ENCODE measurements around the gene USP35.

USP35 gene

GRCh38 chr11:78212586-78213371 lies 24.1 kb downstream of the USP35 start:
- TF ChIP-seq TAF1 (IDR thresholded peaks at IDR 0.05; ENCODE audit: low read depth) (no peak), NFIC (IDR thresholded peaks at IDR 0.05) (no peak), TEAD4 (IDR thresholded peaks at IDR 0.05) (no peak), ZBTB7A (IDR thresholded peaks at IDR 0.05; ENCODE audit: low read depth) (no peak), CEBPB (IDR thresholded peaks at IDR 0.05) (no peak)

GRCh38 chr11:78213526-78214330 lies 25.0 kb downstream of the USP35 start:
- TF ChIP-seq CEBPB (IDR thresholded peaks at IDR 0.05), result no peak
- no peak for TF ChIP-seq USF1 (IDR thresholded peaks at IDR 0.05)
- no peak for TF ChIP-seq FOXM1 (IDR thresholded peaks at IDR 0.05; ENCODE audit: borderline replicate concordance, low read depth)
- TF ChIP-seq RAD21 (IDR thresholded peaks at IDR 0.05; ENCODE audit: low read depth), result no peak
- TF ChIP-seq EGR1 (IDR thresholded peaks at IDR 0.05), result no peak
- no peak for TF ChIP-seq TAF1 (IDR thresholded peaks at IDR 0.05; ENCODE audit: low read depth)
- TF ChIP-seq CREB1 (IDR thresholded peaks at IDR 0.05; ENCODE audit: low read depth), result no peak
- TF ChIP-seq TCF12 (IDR thresholded peaks at IDR 0.05; ENCODE audit: low read depth), result no peak
- no peak for TF ChIP-seq YY1 (IDR thresholded peaks at IDR 0.05; ENCODE audit: low read depth)

- TF ChIP-seq NFIC (IDR thresholded peaks at IDR 0.05) (no peak), USF1 (IDR thresholded peaks at IDR 0.05) (no peak), ZBTB7A (IDR thresholded peaks at IDR 0.05; ENCODE audit: low read depth) (no peak), CEBPB (IDR thresholded peaks at IDR 0.05) (no peak), REST (IDR thresholded peaks at IDR 0.05; ENCODE audit: low read depth) (no peak), TCF12 (IDR thresholded peaks at IDR 0.05; ENCODE audit: low read depth) (no peak), YY1 (IDR thresholded peaks at IDR 0.05; ENCODE audit: low read depth) (no peak), CREB1 (IDR thresholded peaks at IDR 0.05; ENCODE audit: low read depth) (no peak), TAF1 (IDR thresholded peaks at IDR 0.05; ENCODE audit: low read depth) (no peak), EGR1 (IDR thresholded peaks at IDR 0.05) (no peak), TEAD4 (IDR thresholded peaks at IDR 0.05) (no peak)
Measured at GRCh38 chr11:78214331-78215194, 25.8 kb downstream of the USP35 start.

GRCh38 chr11:78216021-78216420 lies 27.3 kb downstream of the USP35 start:
- no peak for TF ChIP-seq TCF12 (IDR thresholded peaks at IDR 0.05; ENCODE audit: low read depth)
- no peak for TF ChIP-seq TEAD4 (IDR thresholded peaks at IDR 0.05)
- TF ChIP-seq EGR1 (IDR thresholded peaks at IDR 0.05), result no peak
- no peak for TF ChIP-seq ZBTB7A (IDR thresholded peaks at IDR 0.05; ENCODE audit: low read depth)
- no peak for TF ChIP-seq EP300 (IDR thresholded peaks at IDR 0.05; ENCODE audit: borderline replicate concordance)
- TF ChIP-seq FOXM1 (IDR thresholded peaks at IDR 0.05; ENCODE audit: borderline replicate concordance, low read depth), result no peak
- TF ChIP-seq CEBPB (IDR thresholded peaks at IDR 0.05), result no peak
- no peak for TF ChIP-seq CREB1 (IDR thresholded peaks at IDR 0.05; ENCODE audit: low read depth)
- TF ChIP-seq YY1 (IDR thresholded peaks at IDR 0.05; ENCODE audit: low read depth), result no peak
- TF ChIP-seq NFIC (IDR thresholded peaks at IDR 0.05), result no peak
- TF ChIP-seq REST (IDR thresholded peaks at IDR 0.05; ENCODE audit: low read depth), result no peak
- no peak for TF ChIP-seq TAF1 (IDR thresholded peaks at IDR 0.05; ENCODE audit: low read depth)
- TF ChIP-seq RAD21 (IDR thresholded peaks at IDR 0.05; ENCODE audit: low read depth), result no peak
- no peak for TF ChIP-seq MAX (IDR thresholded peaks at IDR 0.05)
- TF ChIP-seq USF1 (IDR thresholded peaks at IDR 0.05), result no peak
